Colonic mucosa (tissue), 4 donors: Measurements from ENCODE around the gene SH3D19. TPM values are rescaled to one million over a fixed set of nuclear protein-coding genes. Genes with fewer than 3 reads are reported as not detected.
"Not testable (repeated sequence)": the region's sequence is repeated elsewhere in the genome, so short reads cannot be mapped to it uniquely, and the experiment has no call there.

Experiments
- DNase-seq: peaks from one replicate; pipeline ENCODE4 v3.0.0-alpha.2; 2020
- H3K27ac ChIP-seq: fragments of 200-600 bp; one replicate; pipeline ENCODE4 v1.8.0; 2021
- H3K27me3 ChIP-seq: fragments of 200-600 bp; one replicate; pipeline ENCODE4 v1.8.0; 2021
- H3K36me3 ChIP-seq: fragments of 200-600 bp; one replicate; pipeline ENCODE4 v1.8.0; 2021
- H3K4me1 ChIP-seq: fragments of 200-600 bp; one replicate; pipeline ENCODE4 v1.8.0; 2021; ENCODE audit warnings: mild to moderate bottlenecking
- H3K4me3 ChIP-seq: fragments of 200-600 bp; one replicate; pipeline ENCODE4 v1.8.0; 2021
- H3K9ac ChIP-seq, 2 donors: one replicate each; pipeline ENCODE4 v1.7.0; 2013; ENCODE audit warnings: control low read depth in 2 of 2, low read depth in 2 of 2, low read length in 2 of 2
- H3K9me3 ChIP-seq: fragments of 200-600 bp; one replicate; pipeline ENCODE4 v1.8.0; 2021
- CTCF ChIP-seq: fragments of 200-600 bp; IDR thresholded peaks from one replicate; pipeline ENCODE4 v1.8.0; 2022; ENCODE audit warnings: antibody characterized with exemption, mild to moderate bottlenecking
- intact Hi-C: fragments of 100-400 bp; cut with DNase I; formaldehyde crosslinking; loops from one replicate; pipeline ENCODE4 v1.14.1; 2022
- total RNA-seq, 2 donors: library from RNA; stranded (reverse); fragmentation: NEBNext Ultra II Directional in 1 of 2; extraction: Animal tissue kit (Norgen Biotek cat#: 25700) in 1 of 2; gene quantifications; one replicate each; pipeline ENCODE4 v1.2.1, GENCODE V29; 2021
- donor health status: healthy.
- donor health status: DM: no; HTN: no; CAD: no.
- donor health status: DM: no; HTN: no; CAD: no.

The SH3D19 gene
- total RNA-seq, 2 donors from 2014 or later = 75.5 to 104 TPM

DNA sequence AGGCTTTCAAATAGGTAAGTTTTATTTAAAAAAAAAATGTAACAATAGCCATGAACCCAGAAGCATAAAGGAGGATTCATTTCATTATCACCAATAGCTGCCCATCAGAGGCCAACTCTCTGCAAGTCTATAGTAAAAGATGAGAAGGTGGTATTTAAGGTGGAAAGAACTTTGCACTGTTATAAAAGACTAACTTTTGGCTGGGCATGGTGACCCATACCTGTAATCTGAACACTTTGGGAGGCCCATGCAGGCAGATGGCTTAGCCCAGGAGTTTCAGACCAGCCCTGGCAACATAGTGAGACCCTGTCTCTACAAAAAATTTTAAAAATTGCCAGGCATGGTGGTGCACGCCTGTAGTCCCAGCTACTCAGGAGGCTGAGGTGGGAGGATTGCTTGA, 182.6 kb downstream of the SH3D19 start:
- intact Hi-C loops = no loop called here
- H3K4me1 ChIP-seq = no peaks in the 10 kb centered on the region

DNA sequence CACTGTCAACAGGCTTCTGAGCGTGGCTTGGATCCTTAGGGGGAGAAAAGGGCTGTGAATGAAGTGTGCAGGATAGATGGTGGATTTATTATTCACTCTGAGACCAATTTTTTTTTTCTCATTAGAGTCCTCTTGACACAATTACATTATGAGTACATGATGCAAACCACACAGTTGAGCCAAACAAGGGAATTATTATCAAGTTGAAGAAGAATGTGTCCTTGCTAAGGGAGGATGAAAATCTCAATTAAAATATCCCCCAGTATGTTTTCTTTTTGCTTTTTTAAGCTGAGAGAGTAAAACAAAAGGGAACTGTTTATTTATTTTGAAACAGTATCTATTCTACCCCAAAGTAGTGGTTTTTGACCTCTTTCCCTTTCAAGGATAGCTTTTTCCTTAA, 185.6 kb downstream of the SH3D19 start:
- intact Hi-C loops = no loop called here
- Histone ChIP-seq H3K27me3 (no peaks in the 10 kb centered on the region), H3K27ac (no peak overlapping the region), H3K4me3 (no peak overlapping the region), H3K9ac (no peak overlapping the region), H3K9me3 (no peaks in the 10 kb centered on the region), H3K36me3 (no peaks in the 10 kb centered on the region), H3K4me1 (no peaks in the 10 kb centered on the region)
- DNase-seq = no peak
- no peak for TF ChIP-seq CTCF

More for the DNA sequence above, 182.6 kb downstream of the SH3D19 start:
- Histone ChIP-seq H3K36me3 (no peaks in the 10 kb centered on the region), H3K9me3 (no peaks in the 10 kb centered on the region), H3K27ac (no peak overlapping the region), H3K4me3 (no peak overlapping the region), H3K9ac (no peak overlapping the region), H3K27me3 (no peaks in the 10 kb centered on the region)
- DNase-seq = no peak
- TF ChIP-seq CTCF = no peak

- H3K27me3 ChIP-seq, H3K36me3 ChIP-seq, H3K4me3 ChIP-seq, H3K9ac ChIP-seq, H3K4me1 ChIP-seq, DNase-seq, H3K27ac ChIP-seq, intact Hi-C loops, H3K9me3 ChIP-seq: not testable (repeated sequence)
Measured at GRCh38 chr4:151136048-151136447, 189.4 kb downstream of the SH3D19 start.

DNA sequence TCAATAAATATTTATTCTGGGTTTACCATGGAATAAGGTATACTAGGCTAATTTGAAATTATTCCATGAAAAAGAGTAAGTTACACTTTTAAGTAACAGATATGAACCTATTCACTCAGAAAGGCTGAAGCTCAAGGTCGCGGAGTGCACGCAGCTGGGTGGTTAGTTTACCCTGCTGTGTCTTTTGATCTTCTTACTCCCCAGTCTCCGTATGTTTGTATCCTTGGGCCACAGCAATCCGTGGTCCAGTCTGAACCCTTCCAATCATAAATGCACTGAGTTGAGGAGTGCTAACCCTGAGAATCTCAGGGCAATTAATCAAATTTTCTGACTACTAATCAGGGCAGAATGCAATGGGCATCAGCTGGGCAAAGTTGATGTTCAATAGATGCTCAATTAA, 192.1 kb downstream of the SH3D19 start:
- H3K9ac ChIP-seq = no peak overlapping the region
- no peaks in the 10 kb centered on the region for H3K4me1 ChIP-seq
- H3K27me3 ChIP-seq = no peaks in the 10 kb centered on the region
- H3K27ac ChIP-seq = no peak overlapping the region
- H3K9me3 ChIP-seq = no peaks in the 10 kb centered on the region
- no peak for TF ChIP-seq CTCF
- no peak overlapping the region for H3K4me3 ChIP-seq
- no peaks in the 10 kb centered on the region for H3K36me3 ChIP-seq
- intact Hi-C loops = no loop called here
- no peak for DNase-seq

DNA sequence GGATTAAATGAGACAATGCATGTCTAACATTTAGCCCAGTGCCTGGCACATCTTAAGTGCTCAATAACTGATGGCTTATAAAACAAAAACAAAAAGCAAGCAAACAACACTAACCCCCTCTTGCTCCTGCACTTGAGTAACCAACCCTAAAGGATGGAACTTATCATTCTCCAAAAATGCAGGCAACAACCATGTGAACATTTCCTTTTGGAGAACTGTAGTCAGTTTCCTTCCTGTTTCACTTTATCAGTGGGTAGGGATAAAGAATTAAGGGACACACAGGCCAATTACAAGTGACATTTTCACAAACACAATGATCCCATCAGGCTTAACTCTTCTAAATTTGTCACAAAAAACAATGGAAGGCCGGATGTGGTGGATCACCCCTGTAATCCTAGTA, 195.6 kb downstream of the SH3D19 start:
- no peak for TF ChIP-seq CTCF
- Histone ChIP-seq H3K4me1 (no peaks in the 10 kb centered on the region), H3K4me3 (no peak overlapping the region), H3K36me3 (no peaks in the 10 kb centered on the region), H3K27me3 (no peaks in the 10 kb centered on the region), H3K9me3 (no peaks in the 10 kb centered on the region), H3K9ac (no peak overlapping the region), H3K27ac (no peak overlapping the region)
- intact Hi-C loops = no loop called here
- no peak for DNase-seq

DNA sequence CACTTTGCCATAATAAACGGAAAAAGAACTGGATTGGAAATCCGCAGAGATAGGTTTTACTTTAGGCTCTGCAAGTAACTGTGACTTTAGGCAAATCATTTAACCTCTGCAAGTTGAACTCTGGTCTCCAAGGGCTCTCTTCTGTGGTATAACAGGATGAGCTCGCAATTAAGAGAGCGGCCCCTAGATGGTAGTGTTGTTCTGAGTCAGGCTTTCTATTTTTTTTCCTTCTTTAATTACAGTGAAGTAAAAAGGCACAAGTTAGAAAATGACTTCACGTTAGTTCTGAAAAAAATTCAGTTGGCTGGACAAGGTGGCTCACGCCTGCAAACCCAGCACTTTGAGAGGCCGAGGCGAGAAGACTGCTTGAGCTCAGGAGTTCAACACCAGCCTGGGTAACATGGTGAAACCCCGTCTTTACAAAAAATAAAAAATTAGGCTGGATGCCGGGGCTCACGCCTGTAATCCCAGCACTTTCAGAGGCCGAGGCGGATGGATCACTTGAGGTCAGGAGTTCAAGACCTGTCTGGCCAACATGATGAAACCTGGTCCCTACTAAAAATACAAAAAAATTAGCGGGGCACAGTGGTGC, 207.9 kb downstream of the SH3D19 start:
- Histone ChIP-seq H3K27ac (no peak overlapping the region), H3K36me3 (no peaks in the 10 kb centered on the region)
- intact Hi-C loops = loop anchor here (5.0 kb wide), 1 partner anchor 245 kb away; no protein-coding TSS in a partner anchor

More for the DNA sequence above, 207.9 kb downstream of the SH3D19 start:
- no peaks in the 10 kb centered on the region for H3K9me3 ChIP-seq
- peak; percentile 74 for TF ChIP-seq CTCF
- peak; percentile 64 for DNase-seq
- H3K9ac ChIP-seq = no peak overlapping the region
- H3K27me3 ChIP-seq = no peaks in the 10 kb centered on the region
- H3K4me1 ChIP-seq = no peaks in the 10 kb centered on the region
- no peak overlapping the region for H3K4me3 ChIP-seq
